Stomach (tissue), 4 donors: ENCODE measurements around the gene SLC26A2.

ENCODE experiments used
- EP300 ChIP-seq: sonication (generic); formaldehyde crosslinking; IDR thresholded peaks from one replicate; pipeline ENCODE4 v1.6.1; 2017; ENCODE audit warnings: antibody characterized with exemption
- TF ChIP-seq, protein P1 (sequence below), 7 experiments: fragments of 450-650 bp in 4 of 7; fragments of 200-600 bp in 3 of 7; sonication (generic) in 3 of 7; IDR thresholded peaks; one replicate each; pipeline ENCODE4 v1.5.1; 2016 to 2019; ENCODE audit warnings: antibody characterized with exemption in 7 of 7, control low read depth in 2 of 7, mild to moderate bottlenecking in 1 of 7

DNA sequence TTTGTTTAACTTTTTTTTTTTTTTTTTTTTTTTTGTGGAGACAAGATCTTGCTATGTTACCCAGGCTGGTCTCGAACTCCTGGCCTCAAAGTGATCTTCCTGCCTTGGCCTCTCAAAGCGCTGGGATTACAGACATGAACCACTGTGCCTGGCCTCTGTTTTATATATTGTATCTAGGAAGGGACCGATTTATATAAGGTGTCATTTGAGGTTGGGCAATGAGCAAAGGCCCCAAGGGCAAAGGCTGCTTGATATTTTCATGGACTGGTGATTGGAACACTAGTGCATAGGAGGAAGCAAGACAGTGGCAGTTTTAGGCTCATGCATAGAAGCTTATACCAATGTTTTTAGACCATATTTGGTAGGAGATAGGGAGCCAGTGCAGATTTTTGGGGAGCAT lies 3.2 kb downstream of the SLC26A2 start:
- TF ChIP-seq, protein P1, sequence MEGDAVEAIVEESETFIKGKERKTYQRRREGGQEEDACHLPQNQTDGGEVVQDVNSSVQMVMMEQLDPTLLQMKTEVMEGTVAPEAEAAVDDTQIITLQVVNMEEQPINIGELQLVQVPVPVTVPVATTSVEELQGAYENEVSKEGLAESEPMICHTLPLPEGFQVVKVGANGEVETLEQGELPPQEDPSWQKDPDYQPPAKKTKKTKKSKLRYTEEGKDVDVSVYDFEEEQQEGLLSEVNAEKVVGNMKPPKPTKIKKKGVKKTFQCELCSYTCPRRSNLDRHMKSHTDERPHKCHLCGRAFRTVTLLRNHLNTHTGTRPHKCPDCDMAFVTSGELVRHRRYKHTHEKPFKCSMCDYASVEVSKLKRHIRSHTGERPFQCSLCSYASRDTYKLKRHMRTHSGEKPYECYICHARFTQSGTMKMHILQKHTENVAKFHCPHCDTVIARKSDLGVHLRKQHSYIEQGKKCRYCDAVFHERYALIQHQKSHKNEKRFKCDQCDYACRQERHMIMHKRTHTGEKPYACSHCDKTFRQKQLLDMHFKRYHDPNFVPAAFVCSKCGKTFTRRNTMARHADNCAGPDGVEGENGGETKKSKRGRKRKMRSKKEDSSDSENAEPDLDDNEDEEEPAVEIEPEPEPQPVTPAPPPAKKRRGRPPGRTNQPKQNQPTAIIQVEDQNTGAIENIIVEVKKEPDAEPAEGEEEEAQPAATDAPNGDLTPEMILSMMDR (IDR thresholded peaks at IDR 0.05), result no peak
- TF ChIP-seq EP300, result no peak
